ENCODE data around the gene ITIH3.

GRCh38 chr3:52777959-52778805 is 16.4 kb upstream of the ITIH3 start:
- TF ChIP-seq, protein P1, sequence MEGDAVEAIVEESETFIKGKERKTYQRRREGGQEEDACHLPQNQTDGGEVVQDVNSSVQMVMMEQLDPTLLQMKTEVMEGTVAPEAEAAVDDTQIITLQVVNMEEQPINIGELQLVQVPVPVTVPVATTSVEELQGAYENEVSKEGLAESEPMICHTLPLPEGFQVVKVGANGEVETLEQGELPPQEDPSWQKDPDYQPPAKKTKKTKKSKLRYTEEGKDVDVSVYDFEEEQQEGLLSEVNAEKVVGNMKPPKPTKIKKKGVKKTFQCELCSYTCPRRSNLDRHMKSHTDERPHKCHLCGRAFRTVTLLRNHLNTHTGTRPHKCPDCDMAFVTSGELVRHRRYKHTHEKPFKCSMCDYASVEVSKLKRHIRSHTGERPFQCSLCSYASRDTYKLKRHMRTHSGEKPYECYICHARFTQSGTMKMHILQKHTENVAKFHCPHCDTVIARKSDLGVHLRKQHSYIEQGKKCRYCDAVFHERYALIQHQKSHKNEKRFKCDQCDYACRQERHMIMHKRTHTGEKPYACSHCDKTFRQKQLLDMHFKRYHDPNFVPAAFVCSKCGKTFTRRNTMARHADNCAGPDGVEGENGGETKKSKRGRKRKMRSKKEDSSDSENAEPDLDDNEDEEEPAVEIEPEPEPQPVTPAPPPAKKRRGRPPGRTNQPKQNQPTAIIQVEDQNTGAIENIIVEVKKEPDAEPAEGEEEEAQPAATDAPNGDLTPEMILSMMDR (IDR thresholded peaks at IDR 0.05; ENCODE audit: insufficient read depth, low read depth, low read length): no peak
- no peak for TF ChIP-seq EZH2 (IDR thresholded peaks at IDR 0.05; ENCODE audit: insufficient read depth, low read length)
